ENCODE measurements around the gene GPR146. TPM values are rescaled to one million over a fixed set of nuclear protein-coding genes. Genes with fewer than 3 reads are reported as not detected.
"Not testable (repeated sequence)": the region's sequence is repeated elsewhere in the genome, so short reads cannot be mapped to it uniquely, and the experiment has no call there.

Gene GPR146
- total RNA-seq, 2 donors from 2014 or later: 13.4 to 18.6 TPM

- Histone ChIP-seq H3K4me3 (no peak overlapping the region), H3K27me3 (no peaks in the 10 kb centered on the region)
Measured at GRCh38 chr7:1030444-1031070, 13.8 kb upstream of the GPR146 start.

GRCh38 chr7:1031716-1032455 is 12.5 kb upstream of the GPR146 start:
- Histone ChIP-seq H3K27ac (no peak overlapping the region), H3K27me3 (no peaks in the 10 kb centered on the region), H3K4me3 (no peak overlapping the region), H3K36me3 (no peaks in the 10 kb centered on the region), H3K9me3 (no peaks in the 10 kb centered on the region), H3K4me1 (peaks cover 0 to 21% of the 10 kb centered on the region in 2 donors)
- DNase-seq (ENCODE audit: low spot score): no peak
- no peak for TF ChIP-seq CTCF (IDR thresholded peaks at IDR 0.05)

More at GRCh38 chr7:1030444-1031070, 13.8 kb upstream of the GPR146 start:
- Histone ChIP-seq H3K4me1 (peaks cover 0 to 25% of the 10 kb centered on the region in 2 donors), H3K36me3 (peaks cover 6% of the 10 kb centered on the region), H3K9me3 (no peaks in the 10 kb centered on the region), H3K27ac (no peak overlapping the region)
- no peak for DNase-seq (ENCODE audit: low spot score)
- TF ChIP-seq CTCF (IDR thresholded peaks at IDR 0.05): no peak

GRCh38 chr7:1032536-1033181 is 11.7 kb upstream of the GPR146 start:
- no peaks in the 10 kb centered on the region for H3K27me3 ChIP-seq
- no peak for DNase-seq (ENCODE audit: low spot score)
- H3K36me3 ChIP-seq: no peaks in the 10 kb centered on the region
- no peak overlapping the region for H3K4me3 ChIP-seq
- H3K9me3 ChIP-seq: no peaks in the 10 kb centered on the region
- no peak overlapping the region for H3K27ac ChIP-seq
- peaks cover 0 to 13% of the 10 kb centered on the region in 2 donors for H3K4me1 ChIP-seq
- TF ChIP-seq CTCF (IDR thresholded peaks at IDR 0.05): no peak

GRCh38 chr7:1033546-1034145 is 10.7 kb upstream of the GPR146 start:
- no peak overlapping the region for H3K4me3 ChIP-seq
- no peak overlapping the region for H3K27ac ChIP-seq
- peaks cover 0 to 10% of the 10 kb centered on the region in 2 donors for H3K4me1 ChIP-seq
- H3K36me3 ChIP-seq: no peaks in the 10 kb centered on the region
- no peaks in the 10 kb centered on the region for H3K9me3 ChIP-seq
- no peaks in the 10 kb centered on the region for H3K27me3 ChIP-seq
- DNase-seq (ENCODE audit: low spot score): no peak
- TF ChIP-seq CTCF (IDR thresholded peaks at IDR 0.05): no peak

GRCh38 chr7:1034769-1035168 is 9.6 kb upstream of the GPR146 start:
- H3K4me3 ChIP-seq; H3K36me3 ChIP-seq; DNase-seq (ENCODE audit: low spot score); H3K27ac ChIP-seq; H3K4me1 ChIP-seq; H3K27me3 ChIP-seq; H3K9me3 ChIP-seq: not testable (repeated sequence)

DNA sequence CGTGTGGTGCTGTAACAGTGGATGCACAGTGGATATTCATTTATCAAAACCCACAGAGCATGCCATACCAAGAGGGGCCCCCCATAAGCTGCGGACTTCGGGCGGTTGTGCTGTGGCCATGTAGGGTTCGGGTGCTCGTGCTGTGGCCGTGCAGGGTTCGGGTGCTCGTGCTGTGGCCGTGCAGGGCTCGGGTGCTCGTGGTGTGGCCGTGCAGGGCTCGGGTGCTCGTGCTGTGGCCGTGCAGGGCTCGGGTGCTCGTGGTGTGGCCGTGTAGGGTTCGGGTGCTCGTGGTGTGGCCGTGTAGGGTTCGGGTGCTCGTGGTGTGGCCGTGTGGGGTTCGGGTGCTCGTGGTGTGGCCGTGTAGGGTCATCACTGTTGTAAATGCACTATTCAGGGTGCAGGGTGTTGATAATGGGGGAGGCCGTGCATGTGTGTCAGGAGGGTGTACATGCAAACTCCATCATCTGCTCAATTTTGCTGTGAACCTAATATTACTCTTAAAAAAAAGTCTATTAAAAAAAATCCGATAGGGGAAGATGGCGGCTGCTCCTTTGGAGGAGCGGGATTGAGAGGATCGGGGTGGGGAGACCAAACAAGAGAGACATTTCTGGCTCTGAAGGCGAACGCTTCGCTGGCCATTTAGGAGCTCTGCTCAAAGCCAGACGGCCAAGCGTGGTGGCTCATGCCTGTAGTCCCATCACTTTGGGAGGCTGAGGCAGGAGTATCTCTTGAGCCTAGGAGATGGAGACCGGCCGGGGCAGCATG is 8.0 kb upstream of the GPR146 start:
- not testable (repeated sequence) for DNase-seq (ENCODE audit: low spot score); H3K27me3 ChIP-seq; H3K4me3 ChIP-seq; H3K9me3 ChIP-seq; H3K4me1 ChIP-seq; H3K27ac ChIP-seq; H3K36me3 ChIP-seq

DNA sequence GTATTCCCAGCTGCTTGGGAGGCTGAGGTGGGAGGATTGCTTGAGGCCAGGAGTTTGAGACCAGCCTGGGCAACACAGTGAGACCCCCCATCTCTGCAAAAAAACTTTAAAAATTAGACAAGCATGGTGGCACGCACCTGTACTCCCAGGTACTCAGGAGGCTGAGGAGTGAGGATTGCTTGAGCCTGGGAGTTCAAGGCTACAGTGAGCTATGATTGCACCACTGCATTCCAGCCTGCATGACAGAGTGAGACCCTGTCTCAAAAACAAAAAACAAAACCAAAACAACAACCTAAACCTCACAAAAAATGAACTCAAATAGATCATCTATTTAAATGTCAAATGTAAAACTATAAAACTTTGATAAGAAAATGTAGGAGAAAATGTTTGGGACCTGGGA is 4.1 kb upstream of the GPR146 start:
- not testable (repeated sequence) for H3K4me3 ChIP-seq; H3K27ac ChIP-seq; H3K27me3 ChIP-seq; DNase-seq (ENCODE audit: low spot score); H3K9me3 ChIP-seq; H3K36me3 ChIP-seq
- H3K4me1 ChIP-seq: peaks cover 0 to 43% of the 10 kb centered on the region in 2 donors

Measured in right atrium auricular region (tissue), 2 donors.